HG03196 (cell line): ENCODE measurements around the gene ANGPTL2.

Experiments
- ATAC-seq: cut with Tn5 transposase; IDR thresholded peaks from one replicate; pipeline ENCODE4 v1.9.1; 2021; ENCODE audit not compliant: unreplicated experiment

ANGPTL2 gene

GRCh38 chr9:127118597-127119319, 3.7 kb downstream of the ANGPTL2 start:
- ATAC-seq = no peak

- no peak for ATAC-seq
Measured at GRCh38 chr9:127117801-127118200, 4.6 kb downstream of the ANGPTL2 start.

- no peak for ATAC-seq
Measured at GRCh38 chr9:127116957-127117356, 5.5 kb downstream of the ANGPTL2 start.

- ATAC-seq = no peak
Measured at GRCh38 chr9:127116088-127116726, 6.2 kb downstream of the ANGPTL2 start.

- ATAC-seq = no peak
Measured at GRCh38 chr9:127114606-127115005, 7.8 kb downstream of the ANGPTL2 start.

- no peak for ATAC-seq
Measured at GRCh38 chr9:127113191-127113972, 9.1 kb downstream of the ANGPTL2 start.

- ATAC-seq = no peak
Measured at GRCh38 chr9:127112735-127113161, 9.7 kb downstream of the ANGPTL2 start.

- no peak for ATAC-seq
Measured at GRCh38 chr9:127112056-127112455, 10.4 kb downstream of the ANGPTL2 start.

GRCh38 chr9:127109212-127109711, 13.2 kb downstream of the ANGPTL2 start:
- ATAC-seq = no peak

GRCh38 chr9:127107929-127108876, 14.2 kb downstream of the ANGPTL2 start:
- ATAC-seq = no peak

GRCh38 chr9:127107171-127107928, 15.1 kb downstream of the ANGPTL2 start:
- no peak for ATAC-seq

GRCh38 chr9:127106466-127106855, 16.0 kb downstream of the ANGPTL2 start:
- no peak for ATAC-seq

- ATAC-seq = no peak
Measured at GRCh38 chr9:127105805-127106465, 16.5 kb downstream of the ANGPTL2 start.

GRCh38 chr9:127104581-127105311, 17.7 kb downstream of the ANGPTL2 start:
- ATAC-seq = no peak

GRCh38 chr9:127102788-127103187, 19.6 kb downstream of the ANGPTL2 start:
- no peak for ATAC-seq

GRCh38 chr9:127102176-127102575, 20.3 kb downstream of the ANGPTL2 start:
- no peak for ATAC-seq

- no peak for ATAC-seq
Measured at GRCh38 chr9:127099664-127100063, 22.8 kb downstream of the ANGPTL2 start.

GRCh38 chr9:127098916-127099553, 23.4 kb downstream of the ANGPTL2 start:
- ATAC-seq = no peak
